Neural progenitor cell (in vitro differentiated cells): Measurements from ENCODE around the gene FRS3. TPM values are rescaled to one million over a fixed set of nuclear protein-coding genes. Genes with fewer than 3 reads are reported as not detected.
"Not testable (repeated sequence)": the region's sequence is repeated elsewhere in the genome, so short reads cannot be mapped to it uniquely, and the experiment has no call there.

Experiments used
- DNase-seq: peaks from one replicate; pipeline ENCODE4 v3.0.0-alpha.2; 2016; ENCODE audit warnings: low spot score
- H2AFZ ChIP-seq: fragments of 200-600 bp; sonication (generic); replicated peaks from 2 replicates; pipeline ENCODE4 v1.6.1; 2016; ENCODE audit warnings: antibody characterized with exemption
- H3F3A ChIP-seq: fragments of 200-600 bp; sonication (generic); 2 replicates; pipeline ENCODE4 v1.6.1; 2016; ENCODE audit warnings: antibody characterized with exemption, low read depth
- H3K27ac ChIP-seq: fragments of 200-600 bp; sonication (generic); 2 replicates; pipeline ENCODE4 v1.5.1; 2016; ENCODE audit warnings: mild to moderate bottlenecking
- H3K27me3 ChIP-seq: fragments of 200-600 bp; sonication (generic); 2 replicates; pipeline ENCODE4 v1.6.1; 2016; ENCODE audit warnings: mild to moderate bottlenecking, moderate library complexity
- H3K36me3 ChIP-seq: fragments of 200-600 bp; sonication (generic); 2 replicates; pipeline ENCODE4 v1.5.1; 2016
- H3K4me1 ChIP-seq: fragments of 200-600 bp; sonication (generic); 2 replicates; pipeline ENCODE4 v1.6.1; 2016; ENCODE audit warnings: mixed run types
- H3K4me2 ChIP-seq: fragments of 200-600 bp; sonication (generic); 2 replicates; pipeline ENCODE4 v1.6.1; 2016
- H3K4me3 ChIP-seq: fragments of 200-600 bp; sonication (generic); 2 replicates; pipeline ENCODE4 v1.5.1; 2016
- H3K79me2 ChIP-seq: fragments of 200-600 bp; sonication (generic); 2 replicates; pipeline ENCODE4 v1.6.1; 2016; ENCODE audit warnings: low read depth
- H3K9ac ChIP-seq: fragments of 200-600 bp; sonication (generic); 2 replicates; pipeline ENCODE4 v1.6.1; 2016
- H3K9me3 ChIP-seq: fragments of 200-600 bp; sonication (generic); 2 replicates; pipeline ENCODE4 v1.5.1; 2016; ENCODE audit warnings: low read depth
- H4K20me1 ChIP-seq: fragments of 200-600 bp; sonication (generic); 2 replicates; pipeline ENCODE4 v1.6.1; 2016; ENCODE audit warnings: low read depth
- H3K27ac Mint-ChIP-seq: 3 replicates; pipeline ENCODE4 v1.8.0; 2021; ENCODE audit warnings: mixed read lengths
- H3K27me3 Mint-ChIP-seq: 2 replicates; pipeline ENCODE4 v1.8.0; 2022; ENCODE audit warnings: low read depth, mild to moderate bottlenecking, inconsistent platforms, moderate library complexity, mixed read lengths; ENCODE audit not compliant: insufficient read depth
- H3K36me3 Mint-ChIP-seq: 3 replicates; pipeline ENCODE4 v1.8.0; 2021; ENCODE audit warnings: mixed read lengths
- H3K4me1 Mint-ChIP-seq: 3 replicates; pipeline ENCODE4 v1.8.0; 2021; ENCODE audit warnings: mixed read lengths
- H3K4me3 Mint-ChIP-seq: 3 replicates; pipeline ENCODE4 v1.8.0; 2021; ENCODE audit warnings: mild to moderate bottlenecking, moderate library complexity, mixed read lengths
- H3K9me3 Mint-ChIP-seq: 3 replicates; pipeline ENCODE4 v1.8.0; 2020; ENCODE audit warnings: mixed read lengths
- EZH2 ChIP-seq: fragments of 200-600 bp; sonication (generic); IDR thresholded peaks from 2 replicates; pipeline ENCODE4 v1.6.1; 2017; ENCODE audit warnings: antibody characterized with exemption, mild to moderate bottlenecking, moderate library complexity
- EZH2phosphoT487 ChIP-seq: fragments of 200-600 bp; sonication (generic); IDR thresholded peaks from 2 replicates; pipeline ENCODE4 v1.6.1; 2017; ENCODE audit warnings: antibody characterized with exemption
- total RNA-seq: library from RNA; depleted of rRNA; stranded (reverse); fragments of >200 nt; gene quantifications from 2 replicates; pipeline ENCODE4 v1.2.3, GENCODE V29; 2015; ENCODE audit warnings: low replicate concordance
- TF ChIP-seq, protein P1 (sequence below): fragments of 200-600 bp; sonication (generic); IDR thresholded peaks from 2 replicates; pipeline ENCODE4 v1.5.1; 2017; ENCODE audit warnings: antibody characterized with exemption, mild to moderate bottlenecking

FRS3 gene
- total RNA-seq, 1 donor from 2014 or later = 1.9 TPM

GRCh38 chr6:41769376-41769775 is 10.3 kb downstream of the FRS3 start:
- no peak for TF ChIP-seq EZH2phosphoT487
- TF ChIP-seq, protein P1, sequence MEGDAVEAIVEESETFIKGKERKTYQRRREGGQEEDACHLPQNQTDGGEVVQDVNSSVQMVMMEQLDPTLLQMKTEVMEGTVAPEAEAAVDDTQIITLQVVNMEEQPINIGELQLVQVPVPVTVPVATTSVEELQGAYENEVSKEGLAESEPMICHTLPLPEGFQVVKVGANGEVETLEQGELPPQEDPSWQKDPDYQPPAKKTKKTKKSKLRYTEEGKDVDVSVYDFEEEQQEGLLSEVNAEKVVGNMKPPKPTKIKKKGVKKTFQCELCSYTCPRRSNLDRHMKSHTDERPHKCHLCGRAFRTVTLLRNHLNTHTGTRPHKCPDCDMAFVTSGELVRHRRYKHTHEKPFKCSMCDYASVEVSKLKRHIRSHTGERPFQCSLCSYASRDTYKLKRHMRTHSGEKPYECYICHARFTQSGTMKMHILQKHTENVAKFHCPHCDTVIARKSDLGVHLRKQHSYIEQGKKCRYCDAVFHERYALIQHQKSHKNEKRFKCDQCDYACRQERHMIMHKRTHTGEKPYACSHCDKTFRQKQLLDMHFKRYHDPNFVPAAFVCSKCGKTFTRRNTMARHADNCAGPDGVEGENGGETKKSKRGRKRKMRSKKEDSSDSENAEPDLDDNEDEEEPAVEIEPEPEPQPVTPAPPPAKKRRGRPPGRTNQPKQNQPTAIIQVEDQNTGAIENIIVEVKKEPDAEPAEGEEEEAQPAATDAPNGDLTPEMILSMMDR = no peak
- H3F3A ChIP-seq = no peaks in the 10 kb centered on the region
- H3K4me1 ChIP-seq = no peaks in the 10 kb centered on the region
- no peak overlapping the region for H3K4me3 ChIP-seq
- H3K9me3 ChIP-seq = no peaks in the 10 kb centered on the region
- H3K9me3 Mint-ChIP-seq = no peaks in the 10 kb centered on the region
- H3K36me3 Mint-ChIP-seq = peaks cover 10% of the 10 kb centered on the region
- H3K27me3 ChIP-seq = no peaks in the 10 kb centered on the region
- H3K4me2 ChIP-seq = no peak overlapping the region
- H4K20me1 ChIP-seq = no peaks in the 10 kb centered on the region
- H3K9ac ChIP-seq = no peak overlapping the region
- no peak overlapping the region for H3K27ac ChIP-seq
- no peaks in the 10 kb centered on the region for H3K79me2 ChIP-seq
- H3K27ac Mint-ChIP-seq = no peak overlapping the region
- no peak overlapping the region for H3K4me3 Mint-ChIP-seq
- no peak overlapping the region for H2AFZ ChIP-seq
- no peak for DNase-seq
- H3K27me3 Mint-ChIP-seq = peaks cover 6% of the 10 kb centered on the region
- peaks cover 9% of the 10 kb centered on the region for H3K4me1 Mint-ChIP-seq
- H3K36me3 ChIP-seq = no peaks in the 10 kb centered on the region

- H3K79me2 ChIP-seq = no peaks in the 10 kb centered on the region
- Mint-ChIP-seq H3K4me3 (no peak overlapping the region), H3K4me1 (peaks cover 9% of the 10 kb centered on the region), H3K27me3 (peaks cover 7% of the 10 kb centered on the region), H3K36me3 (peaks cover 6% of the 10 kb centered on the region), H3K27ac (no peak overlapping the region), H3K9me3 (no peaks in the 10 kb centered on the region)
- H3K4me3 ChIP-seq = no peak overlapping the region
- no peak overlapping the region for H3K27ac ChIP-seq
- H3K9me3 ChIP-seq = no peaks in the 10 kb centered on the region
- no peak overlapping the region for H3K4me2 ChIP-seq
- no peak for DNase-seq
- TF ChIP-seq, protein P1 = no peak
- TF ChIP-seq EZH2phosphoT487 (no peak), EZH2 (no peak)
- no peaks in the 10 kb centered on the region for H3K36me3 ChIP-seq
- H3K4me1 ChIP-seq = no peaks in the 10 kb centered on the region
- no peaks in the 10 kb centered on the region for H3K27me3 ChIP-seq
- no peak overlapping the region for H2AFZ ChIP-seq
- H3K9ac ChIP-seq = no peak overlapping the region
- H3F3A ChIP-seq = no peaks in the 10 kb centered on the region
- no peaks in the 10 kb centered on the region for H4K20me1 ChIP-seq
Measured at GRCh38 chr6:41768545-41769308, 11.0 kb downstream of the FRS3 start.

- no peaks in the 10 kb centered on the region for H3K9me3 Mint-ChIP-seq
- Histone ChIP-seq H3F3A (no peaks in the 10 kb centered on the region), H3K9me3 (no peaks in the 10 kb centered on the region), H3K27me3 (no peaks in the 10 kb centered on the region), H3K4me1 (no peaks in the 10 kb centered on the region), H4K20me1 (no peaks in the 10 kb centered on the region), H2AFZ (no peak overlapping the region), H3K4me2 (no peak overlapping the region), H3K27ac (no peak overlapping the region), H3K79me2 (no peaks in the 10 kb centered on the region), H3K36me3 (no peaks in the 10 kb centered on the region), H3K9ac (no peak overlapping the region), H3K4me3 (no peak overlapping the region)
- H3K27ac Mint-ChIP-seq = no peak overlapping the region
- H3K4me3 Mint-ChIP-seq = no peak overlapping the region
- DNase-seq = no peak
- TF ChIP-seq, protein P1 = no peak
- TF ChIP-seq EZH2phosphoT487 (no peak), EZH2 (no peak)
- H3K27me3 Mint-ChIP-seq = peaks cover 7% of the 10 kb centered on the region
- H3K4me1 Mint-ChIP-seq = peaks cover 9% of the 10 kb centered on the region
- H3K36me3 Mint-ChIP-seq = peaks cover 4% of the 10 kb centered on the region
Measured at GRCh38 chr6:41767112-41767833, 12.4 kb downstream of the FRS3 start.

DNA sequence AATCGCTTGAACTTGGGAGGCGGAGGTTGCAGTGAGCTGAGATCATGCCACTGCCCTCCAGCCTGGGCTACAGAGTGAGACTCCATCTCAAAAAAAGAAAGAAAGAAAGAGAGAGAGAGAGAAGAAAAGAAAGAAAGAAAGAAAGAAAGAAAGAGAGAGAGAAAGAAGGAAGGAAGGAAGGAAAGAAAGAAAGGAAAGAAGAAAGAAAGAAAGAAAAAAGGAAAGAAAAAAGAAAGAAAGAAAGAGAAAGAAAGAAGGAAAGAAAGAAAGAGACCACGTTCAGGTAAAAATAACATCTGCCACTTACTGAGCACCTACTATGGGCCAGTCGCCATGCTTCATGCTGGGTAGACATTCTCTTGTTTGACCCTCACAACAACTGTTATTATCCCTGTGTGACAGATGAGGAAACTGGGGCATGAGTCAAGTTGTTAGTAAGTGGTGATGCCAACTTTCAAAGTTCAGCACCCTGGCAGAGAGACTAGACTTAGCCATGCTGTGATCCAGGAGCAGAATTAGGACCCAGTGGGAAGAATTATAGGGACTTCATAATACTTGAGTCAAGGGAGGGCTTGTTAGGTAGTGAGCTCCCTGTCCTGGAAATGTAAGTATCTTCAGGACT is 13.5 kb downstream of the FRS3 start:
- H3K9me3 ChIP-seq, DNase-seq, H3K4me3 Mint-ChIP-seq, H3K9ac ChIP-seq, H3K9me3 Mint-ChIP-seq, H3K4me3 ChIP-seq, H3K4me1 ChIP-seq, H3K36me3 Mint-ChIP-seq, H3K27ac Mint-ChIP-seq, H3K27me3 Mint-ChIP-seq, H3K27ac ChIP-seq, H4K20me1 ChIP-seq, H3K27me3 ChIP-seq, H3K36me3 ChIP-seq, H3F3A ChIP-seq, H3K4me1 Mint-ChIP-seq, H2AFZ ChIP-seq, H3K79me2 ChIP-seq, H3K4me2 ChIP-seq: not testable (repeated sequence)
